ENCODE data around the gene RAD51B. TPM values are rescaled to one million over a fixed set of nuclear protein-coding genes. Genes with fewer than 3 reads are reported as not detected.
A peak's percentile ranks its signal among the peaks of the same experiment; 100 is the strongest.

RAD51B gene
- polyA plus RNA-seq, 1 donor (not counting 4 experiments of a cell fraction or from before 2014, with no cell fraction given), result 13.3 TPM

GRCh38 chr14:68519671-68520187 lies 700.1 kb downstream of the RAD51B start:
- Histone ChIP-seq H3K9me1 (ENCODE audit: control insufficient read depth, extremely low read depth, insufficient read depth, low read length) (peaks cover 2% of the 10 kb centered on the region), H4K20me1 (ENCODE audit: control insufficient read depth, extremely low read depth, insufficient read depth, low read length) (no peaks in the 10 kb centered on the region), H3K4me3 (ENCODE audit: control insufficient read depth in 2 of 3, extremely low read depth in 1 of 3, insufficient read depth in 2 of 3, low read depth in 1 of 3, low read length in 3 of 3) (no peak overlapping the region), H3K4me2 (ENCODE audit: control insufficient read depth, extremely low read depth, insufficient read depth, low read depth, low read length) (no peak overlapping the region), H3K79me2 (ENCODE audit: control insufficient read depth, insufficient read depth, low read length) (no peaks in the 10 kb centered on the region), H3K36me3 (ENCODE audit: control insufficient read depth in 2 of 2, extremely low read depth in 1 of 2, insufficient read depth in 2 of 2, low read length in 2 of 2) (no peaks in the 10 kb centered on the region), H3K9me3 (ENCODE audit: control insufficient read depth, low read depth, low read length) (no peaks in the 10 kb centered on the region), H2AFZ (ENCODE audit: control insufficient read depth, low read length) (no peak overlapping the region), H3K9ac (ENCODE audit: control insufficient read depth, extremely low read depth, insufficient read depth, low read length) (peak overlapping the region; percentile 39), H3K4me1 (ENCODE audit: control insufficient read depth, extremely low read depth, insufficient read depth, low read length) (peaks cover 61% of the 10 kb centered on the region), H3K27me3 (ENCODE audit: control insufficient read depth, extremely low read depth, insufficient read depth, low read length) (no peaks in the 10 kb centered on the region), H3K27ac (ENCODE audit: control insufficient read depth, insufficient read depth, low read length) (peak overlapping the region; percentile 95)
- TF ChIP-seq CTCF (optimal IDR thresholded peaks at IDR 0.05 in 1 of 3, IDR thresholded peaks at IDR 0.05 in 1 of 3, conservative IDR thresholded peaks at IDR 0.05 in 1 of 3; ENCODE audit: extremely low read depth in 1 of 3, insufficient read depth in 2 of 3, low read length in 3 of 3), result no peak
- TF ChIP-seq EZH2 (IDR thresholded peaks at IDR 0.05; ENCODE audit: low read length), result no peak
- dilution Hi-C loops (cut with MboI; ENCODE audit: extremely low pct_ligation_motif_present, low sequenced_read_pairs), result no loop called here
- no peak for DNase-seq (ENCODE audit: low read depth, low spot score)
- peak; percentile 57 for FAIRE-seq

- DNase-seq (ENCODE audit: low read depth, low spot score), result peak; percentile 88
- Histone ChIP-seq H3K27me3 (ENCODE audit: control insufficient read depth, extremely low read depth, insufficient read depth, low read length) (no peaks in the 10 kb centered on the region), H2AFZ (ENCODE audit: control insufficient read depth, low read length) (no peak overlapping the region), H3K9ac (ENCODE audit: control insufficient read depth, extremely low read depth, insufficient read depth, low read length) (peak overlapping the region; percentile 71), H3K9me3 (ENCODE audit: control insufficient read depth, low read depth, low read length) (no peaks in the 10 kb centered on the region), H4K20me1 (ENCODE audit: control insufficient read depth, extremely low read depth, insufficient read depth, low read length) (no peaks in the 10 kb centered on the region), H3K79me2 (ENCODE audit: control insufficient read depth, insufficient read depth, low read length) (no peaks in the 10 kb centered on the region), H3K4me2 (ENCODE audit: control insufficient read depth, extremely low read depth, insufficient read depth, low read depth, low read length) (peak overlapping the region; percentile 47), H3K36me3 (ENCODE audit: control insufficient read depth in 2 of 2, extremely low read depth in 1 of 2, insufficient read depth in 2 of 2, low read length in 2 of 2) (no peaks in the 10 kb centered on the region), H3K4me3 (ENCODE audit: control insufficient read depth in 2 of 3, extremely low read depth in 1 of 3, insufficient read depth in 2 of 3, low read depth in 1 of 3, low read length in 3 of 3) (no peak overlapping the region), H3K27ac (ENCODE audit: control insufficient read depth, insufficient read depth, low read length) (peak overlapping the region; percentile 95), H3K4me1 (ENCODE audit: control insufficient read depth, extremely low read depth, insufficient read depth, low read length) (peaks cover 55% of the 10 kb centered on the region), H3K9me1 (ENCODE audit: control insufficient read depth, extremely low read depth, insufficient read depth, low read length) (peaks cover 2% of the 10 kb centered on the region)
- no peak for TF ChIP-seq EZH2 (IDR thresholded peaks at IDR 0.05; ENCODE audit: low read length)
- no peak for TF ChIP-seq CTCF (optimal IDR thresholded peaks at IDR 0.05 in 1 of 3, IDR thresholded peaks at IDR 0.05 in 1 of 3, conservative IDR thresholded peaks at IDR 0.05 in 1 of 3; ENCODE audit: extremely low read depth in 1 of 3, insufficient read depth in 2 of 3, low read length in 3 of 3)
- dilution Hi-C loops (cut with MboI; ENCODE audit: extremely low pct_ligation_motif_present, low sequenced_read_pairs), result no loop called here
- FAIRE-seq, result peak; percentile 93
Measured at GRCh38 chr14:68520637-68521556, 701.3 kb downstream of the RAD51B start.

Data from keratinocyte (primary cell).